Measurements from ENCODE around the gene ARL15. TPM values are rescaled to one million over a fixed set of nuclear protein-coding genes. Genes with fewer than 3 reads are reported as not detected.

The ARL15 gene
- total and polyA plus RNA-seq, 7 donors: 11.7 to 30.7 (median 16.6) TPM

DNA sequence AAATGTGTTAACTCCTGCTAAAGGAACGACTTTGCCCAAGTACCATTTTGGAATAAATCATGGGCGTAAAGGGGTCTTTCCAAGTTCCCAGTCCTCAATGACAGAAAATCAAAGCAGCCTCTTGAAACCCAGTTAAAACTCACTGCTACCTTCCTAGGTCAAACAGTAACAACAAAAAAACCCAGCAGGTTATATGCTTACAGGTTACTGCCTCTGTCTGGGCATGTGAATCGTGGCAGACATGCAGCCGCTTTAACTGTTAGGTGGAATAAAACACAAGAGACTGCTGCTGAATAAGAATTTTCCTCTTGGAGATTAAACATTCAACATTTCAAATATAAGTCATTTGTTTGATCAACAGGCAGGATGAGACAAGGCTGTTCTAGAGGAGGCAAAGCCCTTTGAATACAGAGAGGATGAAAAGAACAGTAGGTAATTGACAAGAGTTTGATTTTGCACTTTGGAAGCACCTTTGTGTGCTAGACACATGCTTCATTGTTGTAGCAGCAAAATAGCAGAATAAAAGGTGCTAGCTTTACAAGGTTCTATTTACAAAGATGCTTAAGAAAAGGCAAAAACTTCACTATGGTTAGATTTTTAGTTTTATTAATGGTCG lies 430.6 kb downstream of the ARL15 start:
- no peak for DNase-seq
- Histone ChIP-seq H3K4me3 (no peak overlapping the region), H3K27me3 (no peaks in the 10 kb centered on the region), H3K4me1 (no peaks in the 10 kb centered on the region), H3K36me3 (no peaks in the 10 kb centered on the region), H3K27ac (no peak overlapping the region), H3K9me3 (no peaks in the 10 kb centered on the region)
- intact Hi-C loops (cut with DNase I): no loop called here
- TF ChIP-seq, protein P1, sequence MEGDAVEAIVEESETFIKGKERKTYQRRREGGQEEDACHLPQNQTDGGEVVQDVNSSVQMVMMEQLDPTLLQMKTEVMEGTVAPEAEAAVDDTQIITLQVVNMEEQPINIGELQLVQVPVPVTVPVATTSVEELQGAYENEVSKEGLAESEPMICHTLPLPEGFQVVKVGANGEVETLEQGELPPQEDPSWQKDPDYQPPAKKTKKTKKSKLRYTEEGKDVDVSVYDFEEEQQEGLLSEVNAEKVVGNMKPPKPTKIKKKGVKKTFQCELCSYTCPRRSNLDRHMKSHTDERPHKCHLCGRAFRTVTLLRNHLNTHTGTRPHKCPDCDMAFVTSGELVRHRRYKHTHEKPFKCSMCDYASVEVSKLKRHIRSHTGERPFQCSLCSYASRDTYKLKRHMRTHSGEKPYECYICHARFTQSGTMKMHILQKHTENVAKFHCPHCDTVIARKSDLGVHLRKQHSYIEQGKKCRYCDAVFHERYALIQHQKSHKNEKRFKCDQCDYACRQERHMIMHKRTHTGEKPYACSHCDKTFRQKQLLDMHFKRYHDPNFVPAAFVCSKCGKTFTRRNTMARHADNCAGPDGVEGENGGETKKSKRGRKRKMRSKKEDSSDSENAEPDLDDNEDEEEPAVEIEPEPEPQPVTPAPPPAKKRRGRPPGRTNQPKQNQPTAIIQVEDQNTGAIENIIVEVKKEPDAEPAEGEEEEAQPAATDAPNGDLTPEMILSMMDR (IDR thresholded peaks at IDR 0.05): no peak
- TF ChIP-seq POLR2AphosphoS5 (IDR thresholded peaks at IDR 0.05) (no peak), EP300 (IDR thresholded peaks at IDR 0.05) (no peak), POLR2A (IDR thresholded peaks at IDR 0.05) (no peak)
- WGBS, 2 donors: 96% methylated on average over 5 of the region's 5 CpGs

DNA sequence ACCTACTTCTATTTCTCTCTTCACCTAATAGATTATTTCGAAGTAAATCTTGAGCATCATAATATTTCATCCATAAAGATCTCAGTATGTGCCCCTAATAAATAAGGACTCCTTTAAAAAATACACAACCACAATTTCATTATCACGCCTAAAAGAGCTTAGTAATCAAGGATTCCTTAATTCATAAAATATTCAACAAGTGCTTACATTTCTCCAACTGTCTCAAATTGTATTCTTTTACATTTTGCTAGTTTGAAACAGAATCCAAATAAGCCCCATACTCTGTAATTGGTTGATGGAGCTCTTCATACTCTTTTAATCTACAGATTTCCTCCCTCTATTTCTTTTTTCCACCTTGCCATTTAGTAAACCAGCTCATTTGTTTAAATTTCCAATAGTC lies 432.4 kb downstream of the ARL15 start:
- H3K36me3 ChIP-seq: no peaks in the 10 kb centered on the region
- no peaks in the 10 kb centered on the region for H3K4me1 ChIP-seq
- H3K4me3 ChIP-seq: no peak overlapping the region
- 89 to 95% methylated on average over 2 of the region's 2 CpGs for WGBS, 2 donors
- H3K27ac ChIP-seq: no peak overlapping the region
- H3K9me3 ChIP-seq: no peaks in the 10 kb centered on the region
- TF ChIP-seq POLR2A (IDR thresholded peaks at IDR 0.05): no peak
- DNase-seq: no peak
- no peaks in the 10 kb centered on the region for H3K27me3 ChIP-seq
- intact Hi-C loops (cut with DNase I): no loop called here

DNA sequence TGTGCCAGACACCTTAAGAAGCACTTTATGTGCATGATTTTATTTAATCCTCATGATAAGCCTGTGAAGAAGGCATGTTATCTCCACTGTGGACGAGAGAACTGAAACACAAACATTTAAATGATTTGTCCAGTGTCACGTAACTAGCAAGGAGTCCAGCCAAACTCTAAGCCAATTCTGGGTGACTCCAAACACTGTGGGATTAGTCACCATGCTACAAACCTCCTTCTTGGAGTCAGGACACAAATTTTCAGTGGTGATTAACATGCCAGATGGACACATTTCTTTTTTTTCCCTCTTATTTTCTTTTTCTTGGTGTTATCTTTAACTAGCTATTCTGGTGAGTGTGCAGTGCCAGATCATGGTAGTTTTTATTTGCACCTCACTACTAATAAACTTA lies 433.1 kb downstream of the ARL15 start:
- no peaks in the 10 kb centered on the region for H3K4me1 ChIP-seq
- TF ChIP-seq, protein P1 (IDR thresholded peaks at IDR 0.05): no peak
- no peak for TF ChIP-seq POLR2A (IDR thresholded peaks at IDR 0.05)
- no peak for TF ChIP-seq POLR2AphosphoS5 (IDR thresholded peaks at IDR 0.05)
- TF ChIP-seq EP300 (IDR thresholded peaks at IDR 0.05): no peak
- WGBS, 2 donors: 49 to 67% methylated on average over 2 of the region's 2 CpGs
- intact Hi-C loops (cut with DNase I): no loop called here
- H3K27me3 ChIP-seq: no peaks in the 10 kb centered on the region
- DNase-seq: no peak
- H3K9me3 ChIP-seq: no peaks in the 10 kb centered on the region
- H3K36me3 ChIP-seq: no peaks in the 10 kb centered on the region
- H3K27ac ChIP-seq: no peak overlapping the region
- no peak overlapping the region for H3K4me3 ChIP-seq

DNA sequence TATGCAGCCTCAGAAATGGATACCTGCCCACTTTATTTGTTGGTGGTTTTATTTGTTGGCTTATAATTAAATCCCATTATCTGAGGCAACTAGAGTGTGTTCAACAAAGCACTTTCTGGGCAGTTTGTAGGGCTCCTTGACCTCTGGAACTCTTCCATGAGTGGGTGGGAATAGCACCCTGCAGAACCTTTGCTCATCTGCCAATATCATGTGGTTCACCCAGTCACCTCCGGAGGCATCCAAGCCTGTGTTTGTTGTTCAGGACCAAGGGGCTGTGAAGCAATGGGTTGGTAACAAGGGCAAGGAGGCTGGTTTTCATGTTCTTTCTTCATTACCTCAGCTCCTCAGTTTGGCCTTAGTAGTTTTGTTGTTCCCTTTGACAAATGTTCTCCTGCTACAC lies 436.0 kb downstream of the ARL15 start:
- Histone ChIP-seq H3K27me3 (no peaks in the 10 kb centered on the region), H3K4me1 (no peaks in the 10 kb centered on the region), H3K9me3 (no peaks in the 10 kb centered on the region), H3K4me3 (no peak overlapping the region), H3K27ac (no peak overlapping the region), H3K36me3 (no peaks in the 10 kb centered on the region)
- TF ChIP-seq POLR2A (IDR thresholded peaks at IDR 0.05): no peak
- no peak for TF ChIP-seq EP300 (IDR thresholded peaks at IDR 0.05)
- TF ChIP-seq POLR2AphosphoS5 (IDR thresholded peaks at IDR 0.05): no peak
- TF ChIP-seq, protein P1 (IDR thresholded peaks at IDR 0.05): no peak
- no peak for DNase-seq
- 80 to 100% methylated on average over 1 of the region's 1 CpG for WGBS, 2 donors
- intact Hi-C loops (cut with DNase I): no loop called here

DNA sequence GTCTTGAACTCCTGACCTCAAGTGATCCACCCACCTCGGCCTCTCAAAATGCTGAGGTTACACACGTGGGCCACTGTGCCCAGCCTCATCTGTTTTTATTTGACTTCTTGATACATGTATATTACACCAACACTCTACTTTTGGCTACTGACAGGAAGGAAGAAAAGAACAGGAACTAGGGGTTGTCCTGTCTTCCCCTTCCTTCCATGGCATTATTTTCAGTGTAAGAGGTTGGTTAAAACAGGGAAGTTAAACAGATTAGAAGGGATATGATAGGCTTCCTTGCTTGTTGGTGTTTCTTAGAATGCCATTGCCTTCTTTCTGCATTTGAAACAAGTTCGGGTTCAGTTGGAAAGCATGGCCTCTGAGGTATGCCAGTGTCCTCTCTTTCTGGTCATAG lies 437.1 kb downstream of the ARL15 start:
- Histone ChIP-seq H3K9me3 (no peaks in the 10 kb centered on the region), H3K36me3 (no peaks in the 10 kb centered on the region), H3K4me3 (no peak overlapping the region), H3K4me1 (no peaks in the 10 kb centered on the region), H3K27me3 (no peaks in the 10 kb centered on the region), H3K27ac (no peak overlapping the region)
- 79 to 90% methylated on average over 3 of the region's 3 CpGs for WGBS, 2 donors
- DNase-seq: no peak
- TF ChIP-seq EP300 (IDR thresholded peaks at IDR 0.05) (no peak), POLR2AphosphoS5 (IDR thresholded peaks at IDR 0.05) (no peak), POLR2A (IDR thresholded peaks at IDR 0.05) (no peak)
- TF ChIP-seq, protein P1 (IDR thresholded peaks at IDR 0.05): no peak
- intact Hi-C loops (cut with DNase I): no loop called here

Data from sigmoid colon (tissue), 7 donors.